ENCODE results near the gene ASNS. TPM values are rescaled to one million over a fixed set of nuclear protein-coding genes. Genes with fewer than 3 reads are reported as not detected.

The ASNS gene
- total RNA-seq, 1 donor from 2014 or later: 56.5 TPM

GRCh38 chr7:97844036-97844435, 28.2 kb downstream of the ASNS start:
- intact Hi-C loops (cut with micrococcal nuclease): no loop called here

- intact Hi-C loops (cut with micrococcal nuclease): no loop called here
Observed at GRCh38 chr7:97842772-97843345, 29.3 kb downstream of the ASNS start.

GRCh38 chr7:97842006-97842405, 30.2 kb downstream of the ASNS start:
- intact Hi-C loops (cut with micrococcal nuclease): no loop called here

GRCh38 chr7:97835296-97836138, 36.7 kb downstream of the ASNS start:
- intact Hi-C loops (cut with micrococcal nuclease): loop anchor here (1.0 to 10.0 kb wide), 3 partner anchors 341 to 1919 kb away; no protein-coding TSS in a partner anchor

GRCh38 chr7:97819161-97819560, 53.0 kb downstream of the ASNS start:
- intact Hi-C loops (cut with micrococcal nuclease): no loop called here

GRCh38 chr7:97818066-97818663, 54.0 kb downstream of the ASNS start:
- intact Hi-C loops (cut with micrococcal nuclease): no loop called here

Other genes starting within 250 kb of the ASNS start
- not detected in 2 replicates for gene TAC1, start 140.3 kb downstream of the ASNS start, total RNA-seq
- gene OCM2, start 117.8 kb upstream of the ASNS start, total RNA-seq: not detected in 2 replicates
- 13.0 and 14.3 TPM in 2 replicates for gene LMTK2, start 234.5 kb upstream of the ASNS start, total RNA-seq